ENCODE data around the gene SERPINA10.

GRCh38 chr14:94332063-94332583 is 39.1 kb upstream of the SERPINA10 start:
- TF ChIP-seq POLR2A (IDR thresholded peaks at IDR 0.05) = no peak
- no peak for TF ChIP-seq CTCF (IDR thresholded peaks at IDR 0.05)
